IMR-90 (cell line): Measurements from ENCODE around the gene AZIN2. TPM values are rescaled to one million over a fixed set of nuclear protein-coding genes. Genes with fewer than 3 reads are reported as not detected.
"Not testable (repeated sequence)": the region's sequence is repeated elsewhere in the genome, so short reads cannot be mapped to it uniquely, and the experiment has no call there.

Experiments
- ATAC-seq: fragments of 200-7000 bp; cut with Tn5 transposase; 2 replicates; pipeline ENCODE4 v1.9.1; 2020; ENCODE audit warnings: low read depth, mild to moderate bottlenecking, moderate library complexity
- BruUV-seq: library from RNA; stranded (reverse); fragments of 400-500 nt; replicated peaks from 2 replicates; lab custom pipeline; 2021; lab: Mats Ljungman, UMichigan
- CTCF ChIA-PET: fragments of 300-600 bp; formaldehyde crosslinking; extraction: SDS; loops from one replicate; lab custom pipeline; 2021; ENCODE audit warnings: antibody characterized with exemption; lab: Yijun Ruan, JAX
- POLR2A ChIA-PET: fragments of 300-600 bp; sonication (Branson Sonifier 250); formaldehyde crosslinking; loops from one replicate; lab custom pipeline; 2022; ENCODE audit warnings: antibody characterized with exemption; ENCODE audit not compliant: unreplicated experiment; lab: Charles Lee
- DNase-seq: peaks from one replicate; pipeline ENCODE4 v3.0.0; 2013
- H2AFZ ChIP-seq: replicated peaks from 2 replicates; pipeline ENCODE3; 2013; ENCODE audit warnings: low read length, mild to moderate bottlenecking; ENCODE audit not compliant: poor library complexity
- H2AK5ac ChIP-seq: 2 replicates; pipeline ENCODE4 v1.6.1; 2013; ENCODE audit warnings: low read depth, low read length, inconsistent platforms
- H2AK9ac ChIP-seq: replicated peaks from 2 replicates; pipeline ENCODE3; 2013; ENCODE audit warnings: mild to moderate bottlenecking, low read depth, low read length, moderate library complexity; ENCODE audit not compliant: poor library complexity
- H2BK120ac ChIP-seq: 2 replicates; pipeline ENCODE4 v1.6.1; 2013; ENCODE audit warnings: low read depth, low read length, inconsistent platforms
- H2BK15ac ChIP-seq: 3 replicates; pipeline ENCODE4 v1.6.1; 2013; ENCODE audit warnings: low read depth, low read length, inconsistent platforms
- H2BK20ac ChIP-seq: 2 replicates; pipeline ENCODE4 v1.6.1; 2013; ENCODE audit warnings: low read depth, mild to moderate bottlenecking, inconsistent platforms, low read length, moderate library complexity
- H2BK5ac ChIP-seq: 2 replicates; pipeline ENCODE4 v1.6.1; 2013; ENCODE audit warnings: mild to moderate bottlenecking, low read depth, low read length, inconsistent platforms; ENCODE audit not compliant: poor library complexity, severe bottlenecking
- H3K14ac ChIP-seq: replicated peaks from 2 replicates; pipeline ENCODE4 v1.6.1; 2013; ENCODE audit warnings: low read depth, low read length, inconsistent platforms
- H3K18ac ChIP-seq: 2 replicates; pipeline ENCODE4 v1.6.1; 2013; ENCODE audit warnings: low read depth, low read length, control low read depth
- H3K23ac ChIP-seq: 2 replicates; pipeline ENCODE4 v1.6.1; 2013; ENCODE audit warnings: low read depth, low read length, inconsistent platforms
- H3K27ac ChIP-seq: 2 replicates; pipeline ENCODE4 v1.5.1; 2013; ENCODE audit warnings: mild to moderate bottlenecking, control low read depth, low read length; ENCODE audit not compliant: insufficient read depth
- H3K27me3 ChIP-seq: 2 replicates; pipeline ENCODE4 v1.6.1; 2013; ENCODE audit warnings: low read length; ENCODE audit not compliant: control insufficient read depth, insufficient read depth
- H3K36me3 ChIP-seq: 2 replicates; pipeline ENCODE4 v1.6.1; 2013; ENCODE audit warnings: low read length, mixed read lengths; ENCODE audit not compliant: control insufficient read depth, insufficient read depth
- H3K4ac ChIP-seq: 2 replicates; pipeline ENCODE4 v1.6.1; 2013; ENCODE audit warnings: low read depth, low read length, inconsistent platforms
- H3K4me1 ChIP-seq: 2 replicates; pipeline ENCODE4 v1.6.1; 2013; ENCODE audit warnings: low read length, mixed read lengths; ENCODE audit not compliant: control insufficient read depth, insufficient read depth
- H3K4me2 ChIP-seq: 2 replicates; pipeline ENCODE4 v1.6.1; 2013; ENCODE audit warnings: low read depth, mild to moderate bottlenecking, control low read depth, low read length, moderate library complexity
- H3K4me3 ChIP-seq: 2 replicates; pipeline ENCODE4 v1.5.1; 2013; ENCODE audit warnings: low read depth, mild to moderate bottlenecking, control low read depth, low read length, moderate library complexity; ENCODE audit not compliant: insufficient read depth
- H3K56ac ChIP-seq: 2 replicates; pipeline ENCODE4 v1.6.1; 2013; ENCODE audit warnings: low read length, inconsistent platforms; ENCODE audit not compliant: insufficient read depth; ENCODE audit errors: extremely low read depth
- H3K79me1 ChIP-seq, 2 experiments: 2 replicates each; pipeline ENCODE4 v1.6.1; 2013; ENCODE audit warnings: low read length in 2 of 2, inconsistent platforms in 1 of 2, low read depth in 1 of 2
- H3K9ac ChIP-seq: 2 replicates; pipeline ENCODE4 v1.6.1; 2013; ENCODE audit warnings: low read depth, low read length, control low read depth
- H3K9me1 ChIP-seq: 2 replicates; pipeline ENCODE4 v1.6.1; 2013; ENCODE audit warnings: low read length, inconsistent platforms; ENCODE audit not compliant: insufficient read depth
- H3K9me3 ChIP-seq: 2 replicates; pipeline ENCODE4 v1.6.1; 2013; ENCODE audit warnings: low read length; ENCODE audit not compliant: control insufficient read depth, insufficient read depth
- H4K20me1 ChIP-seq: 2 replicates; pipeline ENCODE4 v1.6.1; 2013; ENCODE audit warnings: low read length, inconsistent platforms; ENCODE audit not compliant: insufficient read depth
- H4K5ac ChIP-seq: 2 replicates; pipeline ENCODE4 v1.6.1; 2013; ENCODE audit warnings: mild to moderate bottlenecking, low read depth, low read length, control low read depth
- H4K8ac ChIP-seq, 2 experiments: 2 replicates each; pipeline ENCODE4 v1.6.1; 2013; ENCODE audit warnings: low read depth in 2 of 2, low read length in 2 of 2, control low read depth in 1 of 2, inconsistent platforms in 1 of 2
- H4K91ac ChIP-seq: 2 replicates; pipeline ENCODE4 v1.6.1; 2013; ENCODE audit warnings: low read depth, low read length, inconsistent platforms; ENCODE audit not compliant: insufficient read depth
- POLR2A ChIP-seq: IDR thresholded peaks from 2 replicates; pipeline ENCODE4 v1.6.1; 2012; ENCODE audit warnings: mild to moderate bottlenecking, low read depth, low read length
- RCOR1 ChIP-seq: IDR thresholded peaks from 2 replicates; pipeline ENCODE4 v1.6.1; 2012; ENCODE audit warnings: mild to moderate bottlenecking, low read length, improper control_type of control experiment; ENCODE audit not compliant: insufficient replicate concordance
- WGBS, 2 experiments: methylation state at CpG; one replicate each; pipeline versions ENCODE4 v1.1.5 to v1.1.7; 2013; ENCODE audit warnings: missing lambda C conversion rate in 2 of 2; ENCODE audit not compliant: insufficient read length in 1 of 2; ENCODE audit errors: extremely low coverage in 2 of 2; 5-methylcytosine and 5-hydroxymethylcytosine counted together
- dilution Hi-C: fragments of 300-500 bp; cut with HindIII; formaldehyde crosslinking; loops from one replicate; pipeline ENCODE4 v1.14.3; 2018; ENCODE audit warnings: low sequenced_read_pairs; ENCODE audit not compliant: unreplicated experiment
- in situ Hi-C: fragments of 300-500 bp; cut with MboI; formaldehyde crosslinking; loops from 3 replicates; pipeline ENCODE4 v1.14.3; 2019; ENCODE audit warnings: low sequenced_read_pairs, inconsistent platforms, mixed read lengths
- intact Hi-C: fragments of 100-400 bp; cut with micrococcal nuclease; formaldehyde crosslinking; loops from 2 replicates; pipeline ENCODE4 v1.10.0; 2022
- polyA plus RNA-seq, 3 experiments: library from polyadenylated mRNA; depleted of rRNA; stranded (reverse); fragments of >200 nt; gene quantifications; 2 replicates each; pipeline ENCODE4 v1.2.3, GENCODE V29; 2012; ENCODE audit warnings: low replicate concordance in 1 of 3
- total RNA-seq: library from RNA; depleted of rRNA; stranded (reverse); fragments of >200 nt; gene quantifications from 2 replicates; pipeline ENCODE4 v1.2.3, GENCODE V29; 2012
- TF ChIP-seq, protein P1 (sequence below): fragments of 150-350 bp; IDR thresholded peaks from 2 replicates; pipeline ENCODE4 v1.6.1; 2017; ENCODE audit warnings: mild to moderate bottlenecking, antibody characterized with exemption, low read length, low read depth

AZIN2 gene
- total and polyA plus RNA-seq, 2 of the 4 experiments (the other 2 are of a cell fraction): 4.7 to 8.9 TPM

DNA sequence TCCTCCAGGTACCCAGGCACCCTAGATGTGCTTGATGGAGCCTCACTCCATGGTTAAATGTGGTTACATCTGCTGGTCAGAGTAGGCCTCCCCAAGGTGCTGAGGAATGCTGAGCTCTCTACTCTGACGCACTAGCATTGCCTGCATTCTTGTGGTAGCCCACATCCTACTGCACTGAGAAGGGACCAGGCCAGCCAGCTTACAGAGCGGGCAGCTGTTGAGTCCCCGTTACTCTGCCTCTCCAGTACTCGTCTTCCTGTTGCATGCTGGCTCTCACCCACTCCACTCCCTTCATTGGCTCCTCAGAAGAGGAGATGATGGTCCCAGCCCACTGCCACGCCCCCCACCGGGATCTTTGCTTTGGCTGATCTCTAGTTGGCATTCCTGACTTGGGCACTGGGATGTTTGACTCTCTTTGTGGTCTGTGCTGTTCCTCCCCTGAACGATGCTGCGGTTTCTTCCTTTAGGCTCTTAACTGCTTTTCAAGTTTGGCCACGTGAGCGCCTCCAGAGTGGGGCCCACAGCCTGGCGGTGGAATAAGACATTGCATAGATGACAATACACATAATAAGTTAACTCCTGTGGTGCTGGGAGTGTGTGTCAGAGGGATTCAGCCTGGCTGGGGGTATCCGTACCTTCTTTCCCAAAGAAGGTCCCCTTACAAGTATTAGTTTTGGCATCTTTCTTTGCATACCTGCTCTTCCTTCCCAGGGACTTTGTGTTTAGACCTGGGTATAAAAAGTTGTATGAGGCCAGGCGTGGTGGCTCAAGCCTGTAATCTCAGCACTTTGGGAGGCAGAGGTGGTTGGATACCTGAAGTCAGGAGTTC lies 18.6 kb downstream of the AZIN2 start (continued):
- TF ChIP-seq, protein P1, sequence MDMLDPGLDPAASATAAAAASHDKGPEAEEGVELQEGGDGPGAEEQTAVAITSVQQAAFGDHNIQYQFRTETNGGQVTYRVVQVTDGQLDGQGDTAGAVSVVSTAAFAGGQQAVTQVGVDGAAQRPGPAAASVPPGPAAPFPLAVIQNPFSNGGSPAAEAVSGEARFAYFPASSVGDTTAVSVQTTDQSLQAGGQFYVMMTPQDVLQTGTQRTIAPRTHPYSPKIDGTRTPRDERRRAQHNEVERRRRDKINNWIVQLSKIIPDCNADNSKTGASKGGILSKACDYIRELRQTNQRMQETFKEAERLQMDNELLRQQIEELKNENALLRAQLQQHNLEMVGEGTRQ: peak; percentile 97
- peak; percentile 78 for TF ChIP-seq RCOR1
- peak; percentile 62; the same call in 1 of the 2 replicates for TF ChIP-seq POLR2A

DNA sequence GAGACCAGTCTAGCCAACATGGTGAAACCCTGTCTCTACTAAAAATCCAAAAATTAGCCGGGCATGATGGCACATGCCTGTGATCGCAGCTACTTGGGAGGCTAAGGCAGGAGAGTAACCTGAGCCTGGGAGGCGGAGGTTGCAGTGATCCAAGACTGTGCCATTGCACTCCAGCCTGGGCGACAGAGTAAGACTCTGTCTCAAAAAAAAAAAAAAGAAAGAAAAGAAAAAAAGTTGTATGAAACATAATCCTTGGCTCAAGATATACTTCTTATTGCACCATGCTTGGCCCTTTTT lies 19.1 kb downstream of the AZIN2 start:
- peak overlapping the region; percentile 70 for H2AK9ac ChIP-seq
- H4K20me1 ChIP-seq, DNase-seq, BruUV-seq, H3K9me3 ChIP-seq, H3K4me2 ChIP-seq, ATAC-seq, H2AFZ ChIP-seq, dilution Hi-C loops, in situ Hi-C loops, H3K27me3 ChIP-seq, H3K4me3 ChIP-seq: not testable (repeated sequence)
- peak overlapping the region; percentile 74 for H3K18ac ChIP-seq
- peak overlapping the region; percentile 95 for H4K91ac ChIP-seq
- CTCF ChIA-PET: interaction anchor here (0.6 to 2.8 kb wide), 2 partner anchors 27 to 73 kb away, joined by 3 to 8 read pairs; no protein-coding TSS in a partner anchor
- H3K9ac ChIP-seq: peak overlapping the region; percentile 51
- H3K23ac ChIP-seq: peak overlapping the region; percentile 94
- peak overlapping the region; percentile 89 for H2BK15ac ChIP-seq
- H4K5ac ChIP-seq: peak overlapping the region; percentile 74
- peak overlapping the region; percentile 94 for H3K56ac ChIP-seq
- intact Hi-C loops: loop anchor here (10.0 kb wide), 1 partner anchor 185 kb away; no protein-coding TSS in a partner anchor
- H2BK120ac ChIP-seq: peak overlapping the region; percentile 97
- peak overlapping the region; percentile 100 for H3K4ac ChIP-seq
- POLR2A ChIA-PET: interaction anchor here (0.5 to 0.7 kb wide), 2 partner anchors 730 to 1350 kb away, joined by 5 to 6 read pairs; no protein-coding TSS in a partner anchor
- H2AK5ac ChIP-seq: peak overlapping the region; percentile 100
- peaks cover 28% of the 10 kb centered on the region for H3K9me1 ChIP-seq
- peaks cover 9 to 27% of the 10 kb centered on the region in 2 experiments for H3K79me1 ChIP-seq
- peak overlapping the region; percentile 84 for H3K27ac ChIP-seq
- H2BK20ac ChIP-seq: peak overlapping the region; percentile 97
- peak overlapping the region; percentile 97 for H2BK5ac ChIP-seq
- H3K36me3 ChIP-seq: peaks cover 16% of the 10 kb centered on the region; the same call in 1 of the 2 replicates
- 100% methylated on average over 1 of the region's 4 CpGs; no CpG with 5 or more reads in 1 of the 2 experiments for WGBS, 2 experiments
- H3K14ac ChIP-seq: peak overlapping the region; percentile 96
- peak overlapping the region; percentile 77 to 98 for H4K8ac ChIP-seq
- peaks cover 40% of the 10 kb centered on the region for H3K4me1 ChIP-seq
